ENCODE data around the gene TSFM.

The TSFM gene

DNA sequence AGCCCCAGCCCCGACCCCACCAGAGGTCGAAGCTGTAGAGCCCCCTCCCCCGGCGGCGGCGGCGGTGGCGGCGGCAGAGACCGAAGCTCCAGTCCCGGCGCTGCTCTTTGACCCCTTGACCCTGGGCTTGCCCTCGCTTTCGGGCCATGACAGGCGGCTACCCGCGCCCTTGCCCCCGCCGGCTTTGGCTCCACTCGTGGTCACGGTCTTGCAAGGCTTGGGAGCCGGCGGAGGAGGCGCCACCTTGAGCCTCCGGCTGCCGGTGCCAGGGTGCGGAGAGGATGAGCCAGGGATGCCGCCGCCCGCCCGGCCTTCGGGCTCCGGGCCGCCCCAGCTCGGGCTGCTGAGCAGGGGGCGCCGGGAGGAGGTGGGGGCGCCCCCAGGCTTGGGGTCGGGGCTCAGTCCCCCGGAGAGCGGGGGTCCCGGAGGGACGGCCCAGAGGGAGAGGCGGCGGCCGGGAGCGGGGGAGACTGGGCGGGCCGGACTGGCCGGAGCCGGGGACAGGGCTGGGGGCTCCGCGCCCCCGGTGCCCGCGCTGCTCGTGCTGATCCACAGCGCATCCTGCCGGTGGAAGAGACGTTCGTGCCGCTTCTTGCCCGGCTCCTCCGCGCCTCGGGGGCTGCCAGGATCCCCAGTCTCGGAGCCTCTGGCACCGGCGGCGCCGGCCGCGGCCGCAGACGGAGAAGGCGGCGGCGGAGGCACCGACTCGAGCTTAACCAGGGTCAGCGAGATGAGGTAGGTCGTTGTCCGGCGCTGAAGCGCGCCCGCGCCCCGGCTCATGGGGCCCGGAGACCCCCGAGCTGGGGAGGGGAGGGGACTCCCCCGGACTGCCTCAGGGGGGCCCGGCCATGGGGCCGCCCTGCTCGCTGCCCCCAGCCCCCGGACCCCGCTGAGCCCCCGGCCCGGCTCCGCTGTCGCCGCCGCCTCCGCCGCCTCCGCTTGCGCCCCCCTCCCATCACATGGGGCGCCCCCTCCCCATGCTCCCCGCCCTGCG is 44.8 kb upstream of the TSFM start:
- H3K4me3 ChIP-seq (ENCODE audit: low read depth, low read length): no peak overlapping the region
- TF ChIP-seq CTCF (IDR thresholded peaks at IDR 0.05; ENCODE audit: control insufficient read depth, extremely low read depth, insufficient read depth): peak; percentile 32; the same call in 1 of the 2 replicates
- no peak for DNase-seq (ENCODE audit: low read depth)

DNA sequence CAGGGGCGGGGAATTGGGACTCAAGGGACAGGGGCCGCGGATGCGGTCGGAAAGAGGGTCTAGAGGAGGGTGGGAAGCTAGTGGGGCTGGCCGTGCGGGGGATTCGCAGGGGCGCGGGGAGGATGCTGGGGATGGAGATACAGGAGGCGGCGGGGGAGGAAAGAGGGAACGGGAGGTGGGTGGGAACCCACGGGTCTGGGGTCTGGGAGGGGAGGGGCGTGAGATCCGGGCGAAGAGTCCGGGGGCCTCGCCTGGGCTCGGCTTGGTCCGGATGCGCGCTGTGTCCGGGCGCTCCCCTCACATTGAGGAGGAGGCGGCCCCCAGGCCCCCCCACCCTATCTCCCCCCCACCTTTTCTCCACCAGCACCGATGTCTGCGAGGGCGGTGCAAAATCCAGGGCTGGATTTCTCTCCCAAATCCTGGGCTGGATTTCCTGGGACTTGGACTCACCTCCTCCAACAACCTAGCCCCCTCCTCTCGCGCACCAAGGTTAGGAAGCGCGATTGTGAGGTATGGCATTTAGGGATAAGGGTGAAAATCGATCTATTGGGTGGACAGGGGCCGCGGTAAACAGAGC is 43.8 kb upstream of the TSFM start, which contains the start of gene AGAP2:
AGAP2 (minus strand) TSS at position 82 of the 577 bp plus-strand sequence. CDS start 496 bp downstream, outside the sequence.
- DNase-seq (ENCODE audit: low read depth): no peak
- no peak for TF ChIP-seq CTCF (IDR thresholded peaks at IDR 0.05; ENCODE audit: control insufficient read depth, extremely low read depth, insufficient read depth)
- no peak within 1 kb of the TSS for H3K4me3 ChIP-seq (ENCODE audit: low read depth, low read length)

DNA sequence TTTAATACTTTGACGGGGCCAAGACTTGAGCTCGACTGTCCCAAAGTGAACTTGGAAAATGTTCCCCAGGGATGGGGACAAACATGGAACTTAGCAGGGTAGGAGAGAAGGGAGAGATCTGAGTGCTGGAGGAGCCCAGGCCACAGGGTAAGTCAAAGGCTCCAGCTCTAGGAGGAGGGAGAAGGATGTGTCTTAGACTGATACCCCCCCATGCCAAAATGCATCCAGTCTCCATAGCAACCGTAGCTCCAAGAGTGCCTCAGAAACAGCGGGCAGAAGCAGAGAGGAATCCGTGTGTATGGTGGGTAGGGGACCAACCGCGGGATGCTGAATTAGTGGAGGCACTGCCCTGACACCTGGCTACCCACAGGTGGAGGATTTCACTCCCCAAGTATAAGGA is 43.2 kb upstream of the TSFM start:
- no peak overlapping the region for H3K4me3 ChIP-seq (ENCODE audit: low read depth, low read length)
- TF ChIP-seq CTCF (IDR thresholded peaks at IDR 0.05; ENCODE audit: control insufficient read depth, extremely low read depth, insufficient read depth): no peak
- no peak for DNase-seq (ENCODE audit: low read depth)

- DNase-seq (ENCODE audit: low read depth): no peak
- no peak for TF ChIP-seq CTCF (IDR thresholded peaks at IDR 0.05; ENCODE audit: control insufficient read depth, extremely low read depth, insufficient read depth)
- no peak overlapping the region for H3K4me3 ChIP-seq (ENCODE audit: low read depth, low read length)
Measured at GRCh38 chr12:57739914-57740538, 42.6 kb upstream of the TSFM start.

DNA sequence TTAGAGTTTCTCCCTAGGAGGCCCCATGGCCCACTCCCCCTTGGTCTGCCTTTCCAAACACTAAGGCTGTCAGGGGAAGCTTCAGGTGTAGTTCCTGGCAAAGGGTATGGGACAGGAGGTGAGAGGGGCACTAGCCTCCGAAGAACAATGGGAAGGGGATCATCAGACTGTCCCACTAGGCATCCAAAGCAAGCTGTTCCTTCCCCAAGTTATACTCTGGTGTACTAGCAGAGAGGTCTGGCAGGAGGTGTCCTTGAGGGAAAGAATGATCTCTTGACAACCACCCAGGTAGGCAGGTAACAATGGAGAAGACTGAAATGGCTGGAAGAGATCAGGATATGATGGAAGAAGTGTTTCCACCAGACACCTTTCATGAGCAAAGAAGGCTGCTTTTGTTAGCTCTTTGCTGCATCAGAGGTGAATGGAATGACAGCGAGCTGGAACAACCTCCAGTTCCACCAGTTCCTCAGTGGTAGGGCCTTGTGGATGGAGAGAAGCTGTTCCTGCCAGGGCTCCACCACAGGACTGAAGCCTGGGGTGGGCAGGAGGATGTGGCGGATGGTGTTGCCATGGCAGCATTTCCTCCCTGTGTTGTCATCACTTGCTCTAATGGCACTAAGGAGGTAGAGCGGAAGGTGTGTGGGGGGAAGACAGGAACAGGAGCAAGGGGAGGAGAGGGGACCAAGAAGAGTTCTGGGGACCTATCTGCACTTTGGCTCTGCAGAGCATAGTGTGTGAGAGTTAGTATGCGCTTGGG is 41.8 kb upstream of the TSFM start:
- H3K4me3 ChIP-seq (ENCODE audit: low read depth, low read length): no peak overlapping the region
- no peak for TF ChIP-seq CTCF (IDR thresholded peaks at IDR 0.05; ENCODE audit: control insufficient read depth, extremely low read depth, insufficient read depth)
- no peak for DNase-seq (ENCODE audit: low read depth)

- no peak overlapping the region for H3K4me3 ChIP-seq (ENCODE audit: low read depth, low read length)
- no peak for DNase-seq (ENCODE audit: low read depth)
- TF ChIP-seq CTCF (IDR thresholded peaks at IDR 0.05; ENCODE audit: control insufficient read depth, extremely low read depth, insufficient read depth): no peak
Measured at GRCh38 chr12:57741413-57741789, 41.2 kb upstream of the TSFM start.

Data from LNCaP clone FGC (cell line).